K562 (cell line): ENCODE measurements around the gene DBNDD2.

Source experiments
- CREM ChIP-seq: IDR thresholded peaks from 2 replicates; pipeline ENCODE4 v1.6.1; 2014; ENCODE audit warnings: antibody characterized with exemption, low read depth
- CTCF ChIP-seq, 3 experiments: IDR thresholded peaks in 2 of 3; conservative IDR thresholded peaks in 1 of 3; 2 replicates each; pipeline ENCODE4 v1.5.1; 2011 to 2012; ENCODE audit warnings: low read length in 3 of 3, mild to moderate bottlenecking in 3 of 3, control low read depth in 2 of 3, improper control_type of control experiment in 1 of 3, inconsistent platforms in 1 of 3, low read depth in 1 of 3, mixed read lengths in 1 of 3, moderate library complexity in 1 of 3; ENCODE audit not compliant: insufficient read depth in 2 of 3
- HDAC2 ChIP-seq: fragments of 450-650 bp; IDR thresholded peaks from 2 replicates; pipeline ENCODE4 v1.6.1; 2016; ENCODE audit warnings: mild to moderate bottlenecking
- KAT7 ChIP-seq: sonication (generic); formaldehyde crosslinking; IDR thresholded peaks from 2 replicates; pipeline ENCODE4 v1.8.0; 2022; ENCODE audit warnings: missing genetic modification reagents, mild to moderate bottlenecking, borderline replicate concordance
- MEIS2 ChIP-seq: fragments of 450-650 bp; IDR thresholded peaks from 2 replicates; pipeline ENCODE4 v1.6.1; 2014; ENCODE audit warnings: mild to moderate bottlenecking; ENCODE audit not compliant: partially characterized antibody
- PATZ1 ChIP-seq: fragments of 250-450 bp; sonication (Bioruptor Pico); IDR thresholded peaks from 2 replicates; pipeline ENCODE4 v1.5.0; 2020; ENCODE audit warnings: mild to moderate bottlenecking, borderline replicate concordance
- RBM22 ChIP-seq: fragments of 200-400 bp; formaldehyde crosslinking; IDR thresholded peaks from 2 replicates; pipeline ENCODE4 v1.6.1; 2018; ENCODE audit warnings: low read length, low read depth; ENCODE audit not compliant: poor library complexity, severe bottlenecking
- SMARCA4 ChIP-seq: fragments of 450-650 bp; IDR thresholded peaks from 2 replicates; pipeline ENCODE4 v1.6.1; 2016
- SMARCB1 ChIP-seq: IDR thresholded peaks from 2 replicates; pipeline ENCODE4 v1.6.1; 2011; ENCODE audit warnings: improper control_type of control experiment, low read depth; ENCODE audit not compliant: insufficient read length
- TAF9B ChIP-seq: fragments of 450-650 bp; IDR thresholded peaks from 2 replicates; pipeline ENCODE4 v1.6.1; 2018; ENCODE audit warnings: mild to moderate bottlenecking; ENCODE audit not compliant: partially characterized antibody
- TEAD2 ChIP-seq: fragments of 450-650 bp; IDR thresholded peaks from 2 replicates; pipeline ENCODE4 v1.6.1; 2016; ENCODE audit warnings: missing genetic modification characterization, control low read depth, missing compliant biosample characterization
- ZBTB43 ChIP-seq: sonication (generic); formaldehyde crosslinking; IDR thresholded peaks from 2 replicates; pipeline ENCODE4 v1.8.0; 2023; ENCODE audit warnings: mild to moderate bottlenecking, missing genetic modification reagents
- ZNF274 ChIP-seq: IDR thresholded peaks from 2 replicates; pipeline ENCODE4 v1.6.1; 2011; ENCODE audit warnings: low read depth, mild to moderate bottlenecking, low read length, moderate library complexity, borderline replicate concordance

GRCh38 chr20:45399018-45399417 lies 9.1 kb upstream of the DBNDD2 start:
- no peak for TF ChIP-seq PATZ1
- TF ChIP-seq MEIS2: no peak
- no peak for TF ChIP-seq CREM
- TF ChIP-seq CTCF (IDR thresholded peaks at IDR 0.05 in 2 of 3, conservative IDR thresholded peaks at IDR 0.05 in 1 of 3; ENCODE audit: insufficient read depth in 2 of 3, low read depth in 1 of 3, low read length in 3 of 3): no peak
- TF ChIP-seq KAT7 (CRISPR knock-in tag): no peak
- TF ChIP-seq RBM22: no peak
- TF ChIP-seq TEAD2 (tag): no peak
- TF ChIP-seq SMARCB1: no peak
- no peak for TF ChIP-seq HDAC2
- no peak for TF ChIP-seq TAF9B
- no peak for TF ChIP-seq ZBTB43 (CRISPR knock-in tag)
- no peak for TF ChIP-seq SMARCA4
- TF ChIP-seq ZNF274: no peak
